ENCODE results near the gene GPR78. TPM values are rescaled to one million over a fixed set of nuclear protein-coding genes. Genes with fewer than 3 reads are reported as not detected.

Gene GPR78
- polyA plus RNA-seq, 12 donors, result 0.23 to 1.8 (median 0.77) TPM; not detected in 3

DNA sequence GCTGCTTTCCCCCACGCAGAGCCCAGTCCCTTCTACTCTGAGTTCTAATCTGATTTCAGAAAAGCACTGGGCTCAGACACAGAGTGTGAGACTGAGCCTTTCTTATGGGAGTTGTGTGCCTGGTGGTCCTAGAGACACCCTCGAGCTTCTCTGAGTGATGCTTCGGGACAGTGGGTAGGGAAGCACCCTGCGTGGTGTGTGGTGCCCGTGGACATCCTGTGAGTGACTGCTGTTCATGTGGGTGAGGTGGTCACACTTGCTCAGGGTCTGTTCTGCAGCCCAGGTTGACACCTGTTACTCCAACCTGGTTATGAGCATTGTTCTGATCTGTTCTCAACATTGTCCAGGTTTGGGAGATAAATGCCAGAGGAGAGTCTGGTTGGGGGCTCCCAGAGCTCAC lies 6.1 kb downstream of the GPR78 start:
- DNase-seq, result no peak

DNA sequence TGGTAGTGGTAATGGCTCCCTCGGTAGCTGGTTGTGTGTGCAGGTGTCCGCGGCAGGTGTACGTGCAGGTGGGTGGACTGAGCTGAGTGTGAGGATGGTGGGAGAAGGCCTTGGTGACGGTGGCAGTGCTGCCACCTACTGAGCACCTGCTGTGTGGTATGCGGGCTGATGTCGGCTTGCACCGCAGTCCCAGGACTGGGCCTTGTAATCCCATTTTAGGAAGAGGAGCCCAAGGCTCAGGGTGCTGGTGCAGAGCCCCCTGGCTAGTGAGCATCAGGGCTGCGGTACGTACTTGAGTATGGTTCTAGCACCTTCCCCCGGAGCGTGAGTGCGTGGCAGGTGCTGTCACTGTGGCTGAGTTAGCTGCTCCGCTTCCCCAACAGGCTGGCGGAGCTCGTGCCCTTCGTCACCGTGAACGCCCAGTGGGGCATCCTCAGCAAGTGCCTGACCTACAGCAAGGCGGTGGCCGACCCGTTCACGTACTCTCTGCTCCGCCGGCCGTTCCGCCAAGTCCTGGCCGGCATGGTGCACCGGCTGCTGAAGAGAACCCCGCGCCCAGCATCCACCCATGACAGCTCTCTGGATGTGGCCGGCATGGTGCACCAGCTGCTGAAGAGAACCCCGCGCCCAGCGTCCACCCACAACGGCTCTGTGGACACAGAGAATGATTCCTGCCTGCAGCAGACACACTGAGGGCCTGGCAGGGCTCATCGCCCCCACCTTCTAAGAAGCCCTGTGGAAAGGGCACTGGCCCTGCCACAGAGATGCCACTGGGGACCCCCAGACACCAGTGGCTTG lies 6.7 kb downstream of the GPR78 start:
- DNase-seq, result no peak

DNA sequence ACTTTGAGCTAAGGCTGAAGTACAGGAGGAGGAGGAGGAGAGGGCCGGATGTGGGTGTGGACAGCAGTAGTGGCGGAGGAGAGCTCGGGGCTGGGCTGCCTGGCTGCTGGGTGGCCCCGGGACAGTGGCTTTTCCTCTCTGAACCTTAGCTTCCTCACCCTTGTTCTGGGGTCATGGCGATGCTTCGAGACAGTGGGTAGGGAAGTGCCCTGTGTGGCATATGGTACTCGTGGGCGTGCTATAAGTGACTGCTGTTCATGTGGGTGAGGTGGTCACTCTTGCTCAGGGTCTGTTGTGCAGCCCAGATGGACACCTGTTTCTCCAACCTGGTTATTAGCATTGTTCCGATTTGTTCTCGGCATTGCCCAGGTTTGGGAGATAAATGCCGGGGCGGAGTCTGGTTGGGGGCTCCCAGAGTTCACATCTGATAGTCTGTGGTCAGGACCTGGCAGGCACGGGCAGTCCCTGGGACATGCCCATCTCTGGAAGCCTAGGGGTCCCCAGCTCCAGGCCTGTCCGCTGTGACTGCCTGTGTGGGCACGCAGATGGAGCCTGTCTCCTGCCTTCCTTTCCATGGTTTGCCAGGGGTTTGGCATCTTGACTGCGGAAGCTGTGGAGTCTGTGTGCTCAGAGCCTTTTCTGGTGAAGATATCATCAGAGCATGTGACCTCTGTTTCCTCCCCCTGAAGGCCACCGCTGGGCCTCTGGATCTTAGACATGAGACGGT lies 7.4 kb downstream of the GPR78 start:
- DNase-seq, result no peak

DNA sequence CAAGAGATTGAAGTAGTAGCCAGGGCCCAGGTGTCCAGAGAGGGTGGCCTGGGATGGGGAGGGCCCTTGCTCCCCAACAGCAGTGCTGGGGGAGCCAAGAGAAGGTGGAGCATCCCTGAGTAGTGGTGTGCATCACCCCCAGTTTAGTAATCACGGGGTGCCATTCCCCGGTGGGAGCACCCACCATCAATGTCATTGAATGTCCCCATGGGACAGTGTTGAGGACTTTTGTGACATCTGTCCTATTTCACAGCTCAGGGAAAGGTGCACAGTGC lies 7.9 kb downstream of the GPR78 start:
- no peak for DNase-seq

DNA sequence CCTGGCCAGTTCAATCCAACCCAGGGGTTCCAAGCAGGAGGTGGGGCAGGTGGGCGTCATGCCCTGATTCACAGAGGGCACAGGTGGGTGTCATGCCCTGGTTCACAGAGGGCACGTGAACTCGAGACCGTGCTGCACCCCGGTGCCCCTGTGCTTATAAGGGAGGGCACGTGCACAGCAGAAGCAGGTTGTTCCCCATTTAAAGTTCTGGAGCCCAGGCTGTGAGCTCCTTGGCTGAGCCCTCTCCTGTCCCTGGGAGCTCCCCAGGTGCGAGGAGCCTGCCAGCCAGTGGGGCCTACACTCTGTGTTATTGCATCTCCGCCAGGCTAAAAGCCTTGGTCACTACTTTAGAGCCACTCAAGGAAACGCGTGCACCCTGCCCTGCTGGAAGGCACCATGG lies 9.1 kb downstream of the GPR78 start:
- no peak for DNase-seq

DNA sequence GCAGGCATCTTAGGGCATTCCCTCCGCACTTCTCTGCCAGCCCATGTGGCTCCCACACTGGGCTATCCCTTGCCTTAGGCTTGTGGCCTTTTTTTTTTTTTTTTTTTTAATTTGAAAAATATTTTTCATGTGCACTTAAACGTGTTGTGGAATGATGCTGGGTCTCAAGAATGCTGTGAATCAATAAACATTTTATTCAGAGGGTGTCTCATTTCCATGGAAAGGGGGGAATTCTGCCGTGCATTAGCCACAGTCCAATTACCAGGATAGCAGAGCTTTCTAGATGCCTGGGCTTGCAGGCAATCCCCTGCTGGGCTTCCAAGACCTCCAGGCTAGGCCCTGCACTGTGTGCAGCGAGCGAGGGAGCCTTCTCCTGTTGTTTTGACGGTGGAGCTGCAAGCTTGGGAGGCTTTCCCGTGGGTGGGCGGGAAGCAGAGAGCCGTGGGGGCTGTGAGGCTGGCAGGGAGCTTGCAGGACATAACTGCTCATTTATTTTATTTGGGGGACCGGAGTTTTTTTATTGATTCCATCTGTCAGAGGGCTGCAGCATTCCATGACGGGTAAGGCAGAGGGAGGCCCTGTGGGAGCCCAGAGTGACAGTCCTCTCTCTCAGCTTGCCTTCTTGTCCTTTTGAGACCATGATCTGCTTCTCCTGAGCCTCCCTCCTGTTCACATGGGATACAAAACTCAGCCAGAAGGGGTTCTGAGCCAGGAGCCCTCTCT lies 9.8 kb downstream of the GPR78 start:
- no peak for DNase-seq

DNA sequence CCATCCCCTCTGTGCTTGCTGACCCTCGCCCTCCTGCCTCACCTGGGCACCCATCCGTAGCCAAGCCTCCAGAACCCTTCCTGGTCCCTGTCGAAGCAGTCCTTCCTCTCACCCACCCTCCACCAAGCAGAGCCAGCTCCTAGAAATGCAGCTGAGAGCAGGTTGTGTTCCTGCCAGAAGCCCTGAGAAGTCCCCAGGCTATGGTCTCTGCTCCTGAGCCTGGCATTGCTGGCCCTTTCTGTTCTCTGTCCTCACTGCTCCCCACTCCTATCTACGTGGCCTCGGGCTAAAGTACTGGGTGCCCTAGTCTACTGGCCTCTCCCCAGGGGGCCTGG lies 10.3 kb downstream of the GPR78 start:
- DNase-seq, result no peak

DNA sequence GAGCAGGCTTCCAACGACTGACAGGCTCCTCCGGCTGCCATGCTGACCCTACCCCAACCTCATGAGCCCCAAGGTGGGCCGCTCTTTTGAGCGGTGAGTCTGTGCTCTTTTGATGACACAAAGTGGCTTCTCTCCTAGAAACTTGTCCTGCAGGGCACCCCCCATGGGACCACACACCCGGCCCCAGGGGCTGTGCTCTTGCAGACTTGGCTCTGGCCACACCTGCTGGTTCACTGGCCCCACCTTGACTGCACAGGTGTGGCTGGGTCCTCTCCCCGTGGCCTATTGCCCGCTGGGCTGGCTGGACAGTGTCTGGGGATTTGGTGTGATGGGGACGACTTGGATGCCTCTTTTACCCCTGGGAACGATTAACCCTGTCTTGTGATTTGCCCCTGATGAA lies 10.9 kb downstream of the GPR78 start:
- no peak for DNase-seq

DNA sequence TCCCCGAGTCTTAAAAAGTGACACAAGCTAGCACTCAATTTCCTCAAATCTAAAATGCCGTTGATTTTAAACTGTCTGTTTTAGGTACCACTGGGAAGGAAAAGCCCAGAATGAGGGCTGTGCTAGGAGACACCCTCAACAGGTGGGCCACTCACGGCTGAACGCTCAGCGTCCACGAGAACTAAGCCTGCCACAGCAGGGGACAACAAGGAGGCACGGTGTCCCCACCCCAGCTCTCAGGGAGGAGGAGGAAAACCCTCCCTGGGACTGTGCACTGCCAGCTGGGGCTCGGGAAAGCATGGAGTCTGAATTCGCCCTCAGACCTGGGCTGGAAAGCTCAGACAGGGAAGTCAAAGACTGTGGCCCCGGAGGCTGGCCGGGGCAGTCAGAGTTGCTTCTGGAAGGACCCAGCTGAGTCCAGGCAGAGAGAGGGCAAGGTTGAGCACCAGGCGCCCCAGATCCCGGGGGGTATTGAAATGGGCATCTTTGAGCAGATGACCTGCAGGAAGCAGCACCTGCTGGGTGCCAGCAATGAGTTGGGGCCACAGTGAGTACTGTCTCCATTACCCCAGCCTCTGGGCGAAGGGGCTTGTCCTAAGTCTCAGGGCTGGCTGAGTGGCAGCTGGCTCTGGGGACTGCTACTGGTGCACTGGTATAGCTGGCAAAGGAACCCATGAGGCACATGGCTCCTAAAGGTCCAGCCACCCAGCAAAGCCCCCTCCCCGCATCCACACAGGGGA lies 11.6 kb downstream of the GPR78 start:
- DNase-seq, result no peak

DNA sequence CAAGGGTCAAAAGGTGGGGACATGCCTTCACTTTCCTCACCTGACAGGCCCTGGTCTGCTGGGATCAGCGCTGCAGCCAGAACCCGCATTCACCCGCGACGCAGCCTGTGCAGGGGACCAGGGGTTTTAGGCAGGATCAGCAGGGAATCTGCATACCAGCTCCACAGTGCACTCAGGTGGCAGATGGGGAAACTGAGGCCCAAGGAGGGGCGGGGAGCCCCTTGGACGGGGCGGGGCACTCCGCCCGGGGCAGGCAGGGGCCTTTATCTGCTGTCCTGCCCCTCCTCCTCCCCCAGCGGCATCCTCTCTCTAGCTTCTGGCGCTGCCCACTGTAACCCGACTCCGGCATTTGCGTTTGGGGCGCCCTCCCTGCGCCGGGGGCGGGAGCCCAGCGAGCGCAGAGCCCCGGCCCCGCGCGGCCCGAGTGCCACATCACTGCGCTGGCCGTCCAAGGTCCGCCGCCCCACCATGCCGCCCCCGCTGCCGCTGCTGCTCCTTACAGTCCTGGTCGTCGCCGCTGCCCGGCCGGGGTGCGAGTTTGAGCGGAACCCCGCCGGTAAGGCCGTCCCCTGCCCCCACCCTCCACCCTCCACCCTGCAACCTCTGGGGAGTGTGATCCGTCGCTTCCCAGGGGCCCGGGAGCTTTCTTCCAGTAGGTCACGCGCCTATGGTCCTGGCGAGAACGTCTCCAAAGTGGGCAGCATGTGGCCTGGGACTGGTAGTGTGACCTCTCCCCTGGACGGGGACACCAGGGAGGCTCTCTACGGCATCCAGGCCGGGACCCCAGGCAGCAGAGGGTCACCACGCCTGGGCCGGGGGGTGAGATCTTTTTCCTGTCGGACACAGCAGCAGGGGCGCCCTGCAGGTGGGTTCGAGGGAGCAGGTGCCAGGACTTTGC lies 12.4 kb downstream of the GPR78 start, which contains the start of gene CPZ:
Gene CPZ (plus strand): TSS at position 400 of the 898 bp plus-strand sequence. CDS start 69 bp downstream, at position 469.
- DNase-seq, result peak; percentile 37

DNA sequence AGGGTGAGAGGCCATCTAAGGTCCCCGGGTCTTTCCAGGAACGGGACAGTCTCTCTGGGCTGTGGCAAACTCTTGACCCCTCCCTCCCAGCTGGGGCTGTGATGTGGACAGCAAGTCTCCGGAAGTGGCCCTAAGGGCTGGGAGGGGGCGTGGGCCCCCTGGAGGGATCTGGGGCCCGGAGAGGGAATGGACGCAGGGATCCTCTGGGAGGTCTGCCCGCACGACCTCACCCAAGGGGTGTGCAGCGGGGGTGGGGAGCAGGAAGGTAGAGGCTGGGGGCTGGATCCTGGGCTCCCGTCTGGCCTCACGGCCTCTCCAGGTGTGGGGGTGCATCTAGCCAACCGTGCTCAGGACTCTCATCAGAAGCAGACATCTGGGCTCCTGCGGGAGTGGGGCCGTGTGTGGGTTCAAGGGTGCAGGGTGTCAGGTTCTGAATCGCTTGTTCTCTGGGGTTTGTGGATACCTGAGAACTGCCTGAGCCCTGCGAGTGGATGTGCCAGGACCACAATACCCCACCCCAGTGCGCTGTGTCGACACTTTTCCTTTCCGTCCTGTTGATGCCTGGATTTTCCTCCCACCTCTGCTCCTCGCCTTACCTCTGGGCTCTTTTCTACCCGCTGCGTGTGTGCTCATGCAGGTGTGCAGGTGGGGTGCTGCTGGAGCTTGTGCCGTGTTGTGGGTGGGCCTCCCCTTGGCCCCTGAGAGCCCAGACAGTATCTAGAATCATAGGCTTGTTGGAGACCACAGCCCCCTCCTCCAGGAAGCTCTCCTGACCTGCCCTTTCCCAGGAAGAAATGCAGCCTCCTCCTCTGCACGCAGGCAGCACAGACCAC lies 13.3 kb downstream of the GPR78 start:
- no peak for DNase-seq

DNA sequence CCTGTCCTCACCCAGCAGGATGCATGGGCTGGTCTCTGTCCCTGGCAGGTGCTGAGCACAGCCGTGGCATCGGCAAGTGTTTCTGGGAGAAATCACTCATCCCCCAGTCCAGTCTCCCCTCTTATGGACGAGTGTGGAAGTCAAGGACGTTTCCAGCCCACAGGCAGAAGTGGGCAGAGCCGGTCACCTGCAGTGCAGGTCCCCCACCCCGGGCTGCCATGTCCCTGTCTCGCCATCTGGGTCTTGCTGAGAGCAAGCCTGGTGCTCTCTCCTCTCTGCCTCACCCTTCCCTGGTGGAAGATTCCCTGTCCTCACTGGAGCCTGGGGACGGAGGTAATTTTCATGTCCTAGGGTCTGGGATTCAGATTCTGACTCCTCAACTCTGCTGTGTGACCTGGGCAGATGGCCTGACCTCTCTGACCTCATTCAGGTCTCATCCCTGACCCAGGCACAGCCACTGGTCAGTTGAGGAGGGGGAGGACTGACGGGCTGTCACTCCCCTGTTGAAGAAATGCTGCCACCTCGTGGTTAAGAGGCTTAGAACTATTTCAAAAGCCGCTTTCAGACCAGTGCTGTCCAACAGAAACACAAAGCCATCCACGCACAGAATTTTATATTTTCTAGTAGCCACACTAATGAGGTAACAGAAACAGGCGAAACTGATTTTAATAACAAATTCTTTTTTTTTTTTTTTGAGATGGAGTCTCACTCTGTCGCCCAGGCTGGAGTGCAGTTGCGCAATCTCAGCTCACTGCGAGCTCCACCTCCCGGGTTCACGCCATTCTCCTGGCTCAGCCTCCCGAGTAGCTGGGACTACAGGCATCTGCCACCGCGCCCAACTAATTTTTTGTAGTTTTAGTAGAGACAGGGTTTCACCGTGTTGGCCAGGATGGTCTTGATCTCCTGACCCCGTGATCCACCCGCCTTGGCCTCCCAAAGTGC lies 14.2 kb downstream of the GPR78 start:
- peak; percentile 69 for DNase-seq

DNA sequence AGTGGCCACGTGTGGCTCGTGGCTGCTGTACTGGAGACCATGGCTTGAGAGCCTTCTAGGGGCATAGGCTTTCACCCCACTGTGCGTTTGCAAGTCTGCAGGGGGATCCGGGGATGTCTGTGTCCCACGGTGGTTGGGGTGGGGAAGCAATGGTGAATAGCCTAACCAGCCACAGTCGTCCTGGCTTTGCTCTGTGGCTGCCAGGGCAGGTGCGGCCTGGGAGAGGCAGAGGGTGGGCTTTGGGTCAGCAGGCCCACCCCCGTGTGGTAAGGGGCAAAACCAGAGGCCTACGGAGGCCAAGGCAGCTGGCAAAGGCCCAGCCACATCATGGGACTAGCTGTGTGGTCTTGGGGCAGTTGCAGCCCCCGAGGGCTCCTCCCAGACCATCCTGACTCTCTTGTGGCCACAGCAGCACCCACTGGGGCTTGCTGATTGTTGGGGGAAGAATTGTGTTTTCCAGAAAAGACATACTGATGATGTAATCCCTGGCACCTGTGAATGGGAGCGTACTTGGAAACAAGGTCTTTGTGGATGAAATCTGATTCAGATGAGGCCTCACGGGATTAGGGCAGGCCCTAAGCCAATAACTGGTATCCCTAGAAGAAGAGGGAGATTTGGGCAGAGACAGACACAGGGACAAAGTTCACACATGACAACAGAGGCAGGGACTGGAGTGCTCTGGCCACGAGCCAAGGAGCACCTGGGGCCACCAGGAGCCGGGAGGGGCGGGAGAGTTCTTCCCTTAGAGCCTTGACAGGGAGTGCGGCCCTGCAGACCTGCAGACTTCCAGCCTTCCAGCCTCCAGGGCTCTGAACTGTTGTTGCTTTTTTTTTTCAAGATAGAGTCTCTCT lies 15.3 kb downstream of the GPR78 start:
- DNase-seq, result no peak

DNA sequence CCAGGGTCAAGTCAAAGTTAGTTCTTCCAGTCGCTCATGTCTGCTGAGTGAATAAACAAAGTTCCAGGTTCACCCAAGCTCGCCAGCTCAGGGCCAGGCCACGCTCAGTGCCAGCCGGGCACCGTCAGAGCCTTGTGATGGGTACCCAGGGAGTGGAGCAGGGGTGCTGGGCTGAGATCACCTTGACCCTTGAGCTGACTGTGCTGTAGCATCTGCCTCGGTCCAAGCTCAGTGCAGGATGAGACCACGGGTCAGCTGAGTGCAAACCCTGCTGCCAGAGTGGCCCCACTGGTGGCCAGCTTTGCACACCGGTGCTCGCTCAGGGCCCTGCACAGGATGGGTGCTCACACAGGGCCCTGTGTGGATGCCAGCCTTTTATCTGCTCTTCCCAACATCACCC lies 16.7 kb downstream of the GPR78 start:
- no peak for DNase-seq

DNA sequence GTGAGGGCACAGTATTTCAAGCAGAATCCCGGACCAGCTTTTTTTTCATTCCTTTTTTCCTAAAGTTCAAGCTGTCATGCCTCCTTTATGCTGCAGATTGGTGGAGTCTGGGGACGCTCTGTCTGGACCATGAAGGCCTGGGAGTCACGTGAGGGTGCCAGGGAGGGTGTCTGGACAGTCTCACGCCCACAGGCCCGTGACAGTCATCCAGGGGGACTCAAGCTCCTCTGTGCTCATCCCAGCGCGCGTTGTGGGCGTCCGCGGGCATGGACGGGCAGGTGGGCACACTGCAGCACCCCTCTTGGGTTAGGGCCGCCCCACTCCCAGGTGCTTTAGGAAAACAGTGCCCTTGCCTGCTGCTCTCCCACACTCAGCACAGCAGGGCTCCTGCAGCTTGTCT lies 17.1 kb downstream of the GPR78 start:
- DNase-seq, result no peak

DNA sequence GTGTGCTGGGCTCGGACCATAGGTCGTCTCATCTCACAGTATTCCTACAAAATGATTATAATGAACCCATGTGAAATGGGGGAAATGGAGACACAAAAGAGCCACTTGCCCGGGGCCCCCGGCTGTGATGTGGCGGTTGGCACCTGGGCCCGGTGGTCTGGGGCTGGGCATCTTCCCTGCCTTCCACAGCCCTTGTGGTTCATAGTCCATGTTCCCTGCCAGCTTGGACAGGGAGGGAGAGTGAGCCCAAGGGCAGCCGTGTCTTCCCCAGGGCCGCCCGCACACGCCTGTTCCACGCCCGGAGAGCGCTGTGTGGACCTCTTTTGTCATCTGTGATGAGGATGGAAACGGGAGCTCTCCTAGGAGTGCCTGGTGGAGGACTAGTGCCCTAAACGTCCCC lies 17.6 kb downstream of the GPR78 start:
- DNase-seq, result no peak

DNA sequence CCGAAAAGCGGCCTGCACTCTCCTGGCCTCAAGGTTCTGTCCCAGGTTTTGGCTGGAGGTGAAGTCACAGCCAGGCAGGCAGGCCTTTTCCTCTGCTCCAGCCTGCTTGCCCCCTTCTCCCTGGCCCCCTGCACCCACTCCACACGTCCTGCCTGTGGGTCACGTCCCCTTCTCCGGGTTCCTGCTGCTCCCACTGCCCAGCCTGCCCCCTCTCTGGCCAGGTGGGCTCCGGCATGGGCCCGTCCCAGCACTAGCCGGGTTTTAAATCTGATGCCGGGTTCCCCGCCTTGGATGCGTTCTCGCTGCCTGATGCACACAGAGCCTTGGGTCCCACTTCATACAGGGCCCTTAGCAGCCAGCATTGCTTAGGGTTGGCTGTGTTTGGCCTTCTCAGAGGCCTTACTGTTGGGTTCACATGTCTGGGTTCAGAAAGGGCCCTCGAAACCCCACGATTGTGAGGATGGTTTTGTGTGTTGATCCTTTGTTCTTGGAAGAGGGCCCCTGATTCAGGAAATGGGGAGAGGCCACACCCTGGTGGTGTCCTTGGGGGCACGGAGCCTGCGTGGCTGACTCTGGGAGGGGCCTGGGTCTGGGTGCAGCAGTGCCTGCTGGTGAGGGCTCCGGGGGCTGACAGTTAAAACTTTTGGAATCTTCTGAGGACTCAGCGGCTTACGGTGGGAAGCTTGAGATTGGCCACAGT lies 18.3 kb downstream of the GPR78 start:
- no peak for DNase-seq

DNA sequence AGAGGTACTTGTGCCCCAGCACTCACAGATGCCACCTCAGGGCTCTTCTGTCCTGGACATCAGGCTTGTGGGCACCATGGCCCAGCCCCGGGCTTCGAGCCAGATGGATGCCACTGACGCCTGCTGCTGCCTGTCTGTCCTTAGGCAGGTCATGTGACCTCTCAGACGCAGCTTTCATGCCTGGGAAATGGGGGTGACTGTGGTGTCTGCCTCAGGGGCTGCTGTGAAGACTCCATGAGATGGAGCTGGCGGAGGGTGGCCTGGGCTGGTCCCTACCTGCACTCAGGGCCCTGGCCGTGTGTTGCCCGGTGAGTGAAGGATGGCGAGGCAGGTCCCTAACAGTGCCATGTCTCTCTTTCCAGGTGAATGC lies 18.9 kb downstream of the GPR78 start:
- DNase-seq, result no peak

All from muscle of arm (tissue), 12 donors.